ENCODE results near the gene RAB23. TPM values are rescaled to one million over a fixed set of nuclear protein-coding genes. Genes with fewer than 3 reads are reported as not detected.

RAB23 gene
- total and polyA plus RNA-seq, 9 of the 15 experiments (the other 6 are each of a cell fraction or from before 2014, with no cell fraction given), result 3.4 to 18.0 (median 9.4) TPM

DNA sequence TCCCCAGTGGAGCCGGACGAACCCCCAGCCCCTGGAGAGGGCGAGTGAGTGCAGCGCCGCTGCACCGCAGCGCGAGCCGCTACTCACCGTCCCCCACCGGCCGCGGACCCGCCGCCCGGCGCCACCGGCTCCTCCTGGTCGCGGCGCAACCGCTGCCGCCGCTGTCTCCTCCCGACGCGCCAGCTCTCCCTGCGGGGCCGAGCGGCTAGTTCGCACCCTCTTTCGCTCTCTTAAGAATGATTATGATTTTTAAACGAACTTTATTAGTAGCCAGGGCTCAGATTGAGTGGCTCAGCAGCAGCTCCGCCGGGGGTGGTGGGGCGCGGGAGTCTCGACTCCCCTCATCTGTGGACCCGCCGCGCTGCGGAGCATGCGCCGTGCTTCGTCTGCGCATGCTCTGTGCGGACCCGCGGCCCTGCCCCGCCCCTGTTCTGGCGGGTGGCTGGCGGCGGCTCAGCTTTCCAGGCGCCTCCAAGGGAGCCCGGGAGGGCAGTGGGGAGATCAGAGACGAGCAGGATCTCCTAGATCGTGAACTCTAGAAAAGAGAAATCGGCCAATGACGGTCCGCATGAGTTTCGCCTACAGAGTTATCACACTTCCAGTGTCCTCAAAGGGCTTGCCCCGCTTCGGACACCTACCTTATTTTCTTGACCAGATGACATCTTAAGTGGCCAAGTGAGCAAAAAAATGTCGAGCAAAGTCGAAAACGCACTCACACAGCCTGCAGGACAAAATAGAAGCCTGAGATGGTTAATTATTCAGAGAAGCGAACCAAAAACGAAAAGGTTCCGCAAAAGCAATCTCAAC lies at the start of gene RAB23 (continued):
- TF ChIP-seq, protein P1, sequence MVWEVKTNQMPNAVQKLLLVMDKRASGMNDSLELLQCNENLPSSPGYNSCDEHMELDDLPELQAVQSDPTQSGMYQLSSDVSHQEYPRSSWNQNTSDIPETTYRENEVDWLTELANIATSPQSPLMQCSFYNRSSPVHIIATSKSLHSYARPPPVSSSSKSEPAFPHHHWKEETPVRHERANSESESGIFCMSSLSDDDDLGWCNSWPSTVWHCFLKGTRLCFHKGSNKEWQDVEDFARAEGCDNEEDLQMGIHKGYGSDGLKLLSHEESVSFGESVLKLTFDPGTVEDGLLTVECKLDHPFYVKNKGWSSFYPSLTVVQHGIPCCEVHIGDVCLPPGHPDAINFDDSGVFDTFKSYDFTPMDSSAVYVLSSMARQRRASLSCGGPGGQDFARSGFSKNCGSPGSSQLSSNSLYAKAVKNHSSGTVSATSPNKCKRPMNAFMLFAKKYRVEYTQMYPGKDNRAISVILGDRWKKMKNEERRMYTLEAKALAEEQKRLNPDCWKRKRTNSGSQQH (CRISPR knock-in tag; IDR thresholded peaks at IDR 0.05), result no peak
- TF ChIP-seq TCF7 (IDR thresholded peaks at IDR 0.05; ENCODE audit: borderline replicate concordance), result no peak
- no peak for TF ChIP-seq GABPA (tag; conservative IDR thresholded peaks at IDR 0.05; ENCODE audit: low read depth)
- no peak for TF ChIP-seq GTF2F1 (IDR thresholded peaks at IDR 0.05; ENCODE audit: low read depth, low read length)
- TF ChIP-seq BCL6 (CRISPR knock-in tag; IDR thresholded peaks at IDR 0.05), result no peak
- TF ChIP-seq TBP (optimal IDR thresholded peaks at IDR 0.05; ENCODE audit: low read depth, low read length), result no peak
- peak; percentile 75; the same call in 1 of the 2 replicates for TF ChIP-seq ATF7 (IDR thresholded peaks at IDR 0.05)
- TF ChIP-seq STAT6 (CRISPR knock-in tag; IDR thresholded peaks at IDR 0.05), result no peak
- TF ChIP-seq ZBTB1 (CRISPR knock-in tag; IDR thresholded peaks at IDR 0.05; ENCODE audit: borderline replicate concordance, low read depth), result no peak
- TF ChIP-seq HNRNPK (IDR thresholded peaks at IDR 0.05; ENCODE audit: low read depth, low read length, poor library complexity, severe bottlenecking), result no peak
- no peak for TF ChIP-seq STAT5A (IDR thresholded peaks at IDR 0.05; ENCODE audit: borderline replicate concordance, low read length)
- TF ChIP-seq XRCC5 (IDR thresholded peaks at IDR 0.05; ENCODE audit: low read depth, low read length), result no peak
- TF ChIP-seq NFYB (IDR thresholded peaks at IDR 0.05; ENCODE audit: extremely low read depth, insufficient read length), result no peak
- no peak for TF ChIP-seq CREBBP (IDR thresholded peaks at IDR 0.05; ENCODE audit: low read depth, low read length)
- no peak for TF ChIP-seq E2F4 (CRISPR knock-in tag; IDR thresholded peaks at IDR 0.05; ENCODE audit: low read depth)
- TF ChIP-seq KLF13 (tag; IDR thresholded peaks at IDR 0.05; ENCODE audit: borderline replicate concordance, low read depth), result no peak
- TF ChIP-seq ZNF584 (CRISPR knock-in tag; IDR thresholded peaks at IDR 0.05; ENCODE audit: low read depth), result no peak
- no peak for TF ChIP-seq GTF2E2 (tag; IDR thresholded peaks at IDR 0.05)
- TF ChIP-seq, protein P2, sequence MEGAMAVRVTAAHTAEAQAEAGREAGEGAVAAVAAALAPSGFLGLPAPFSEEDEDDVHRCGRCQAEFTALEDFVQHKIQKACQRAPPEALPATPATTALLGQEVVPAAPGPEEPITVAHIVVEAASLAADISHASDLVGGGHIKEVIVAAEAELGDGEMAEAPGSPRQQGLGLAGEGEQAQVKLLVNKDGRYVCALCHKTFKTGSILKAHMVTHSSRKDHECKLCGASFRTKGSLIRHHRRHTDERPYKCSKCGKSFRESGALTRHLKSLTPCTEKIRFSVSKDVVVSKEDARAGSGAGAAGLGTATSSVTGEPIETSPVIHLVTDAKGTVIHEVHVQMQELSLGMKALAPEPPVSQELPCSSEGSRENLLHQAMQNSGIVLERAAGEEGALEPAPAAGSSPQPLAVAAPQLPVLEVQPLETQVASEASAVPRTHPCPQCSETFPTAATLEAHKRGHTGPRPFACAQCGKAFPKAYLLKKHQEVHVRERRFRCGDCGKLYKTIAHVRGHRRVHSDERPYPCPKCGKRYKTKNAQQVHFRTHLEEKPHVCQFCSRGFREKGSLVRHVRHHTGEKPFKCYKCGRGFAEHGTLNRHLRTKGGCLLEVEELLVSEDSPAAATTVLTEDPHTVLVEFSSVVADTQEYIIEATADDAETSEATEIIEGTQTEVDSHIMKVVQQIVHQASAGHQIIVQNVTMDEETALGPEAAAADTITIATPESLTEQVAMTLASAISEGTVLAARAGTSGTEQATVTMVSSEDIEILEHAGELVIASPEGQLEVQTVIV (CRISPR knock-in tag; IDR thresholded peaks at IDR 0.05; ENCODE audit: borderline replicate concordance), result no peak
- no peak for TF ChIP-seq TARDBP (IDR thresholded peaks at IDR 0.05)
- TF ChIP-seq ZNF124 (CRISPR knock-in tag; IDR thresholded peaks at IDR 0.05), result no peak

All from K562 (cell line).